GM18526 (cell line): ENCODE results near the gene GDPGP1.
A peak's percentile ranks its signal among the peaks of the same experiment; 100 is the strongest.

Experiments used
- POLR2A ChIP-seq: IDR thresholded peaks from 3 replicates; pipeline ENCODE4 v1.6.1; 2011; ENCODE audit not compliant: insufficient read length; ENCODE audit errors: extremely low read depth

The GDPGP1 gene

DNA sequence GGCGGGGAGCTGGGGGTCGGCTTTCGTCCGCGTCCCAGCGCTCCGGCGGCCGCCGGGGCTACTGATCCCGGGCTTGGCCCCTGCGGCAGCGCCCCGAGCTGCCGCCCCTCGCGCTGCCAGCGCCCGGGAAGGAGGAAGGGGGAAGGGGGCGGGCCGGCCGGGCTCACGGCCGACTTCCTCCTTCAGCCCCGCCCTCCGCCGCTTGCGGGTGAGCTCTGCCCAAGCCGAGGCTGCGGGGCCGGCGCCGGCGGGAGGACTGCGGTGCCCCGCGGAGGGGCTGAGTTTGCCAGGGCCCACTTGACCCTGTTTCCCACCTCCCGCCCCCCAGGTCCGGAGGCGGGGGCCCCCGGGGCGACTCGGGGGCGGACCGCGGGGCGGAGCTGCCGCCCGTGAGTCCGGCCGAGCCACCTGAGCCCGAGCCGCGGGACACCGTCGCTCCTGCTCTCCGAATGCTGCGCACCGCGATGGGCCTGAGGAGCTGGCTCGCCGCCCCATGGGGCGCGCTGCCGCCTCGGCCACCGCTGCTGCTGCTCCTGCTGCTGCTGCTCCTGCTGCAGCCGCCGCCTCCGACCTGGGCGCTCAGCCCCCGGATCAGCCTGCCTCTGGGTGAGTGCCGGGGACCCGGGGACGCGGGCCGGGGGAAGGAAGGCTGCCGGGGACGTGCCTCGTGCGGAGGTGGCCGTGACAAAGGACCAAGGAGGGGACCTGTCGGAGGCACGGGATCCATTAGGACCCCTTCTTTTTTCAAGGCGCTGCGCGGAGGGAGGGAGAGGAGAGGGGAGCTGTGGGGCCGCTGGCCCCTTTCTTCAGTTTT is 32.7 kb upstream of the GDPGP1 start, which contains the start of gene SEMA4B:
Gene SEMA4B (plus strand): TSS at position 201 of the 814 bp plus-strand sequence. CDS start 249 bp downstream, at position 450.
- peak; percentile 76 for TF ChIP-seq POLR2A

DNA sequence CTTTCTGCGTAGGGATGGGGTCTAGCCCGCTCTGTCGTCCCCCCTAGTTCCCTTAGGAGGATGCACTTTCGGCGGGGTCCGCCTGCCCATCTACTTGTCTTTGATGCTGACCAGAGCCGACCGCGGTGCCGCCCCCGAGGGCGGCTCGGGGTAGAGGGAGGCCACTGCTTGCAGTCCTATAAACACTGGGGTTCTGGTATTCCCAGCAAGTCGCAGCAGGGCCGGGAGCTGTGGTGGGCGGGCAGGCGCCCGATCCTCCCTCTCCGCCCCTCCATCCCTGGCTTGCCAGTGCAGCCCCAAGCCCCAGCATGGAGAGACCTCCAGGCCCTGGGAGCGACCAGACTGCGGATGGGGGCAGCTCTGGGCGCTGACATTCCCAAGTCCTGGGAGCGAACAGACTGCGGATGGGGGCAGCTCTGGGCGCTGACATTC is 32.0 kb upstream of the GDPGP1 start:
- TF ChIP-seq POLR2A: no peak

DNA sequence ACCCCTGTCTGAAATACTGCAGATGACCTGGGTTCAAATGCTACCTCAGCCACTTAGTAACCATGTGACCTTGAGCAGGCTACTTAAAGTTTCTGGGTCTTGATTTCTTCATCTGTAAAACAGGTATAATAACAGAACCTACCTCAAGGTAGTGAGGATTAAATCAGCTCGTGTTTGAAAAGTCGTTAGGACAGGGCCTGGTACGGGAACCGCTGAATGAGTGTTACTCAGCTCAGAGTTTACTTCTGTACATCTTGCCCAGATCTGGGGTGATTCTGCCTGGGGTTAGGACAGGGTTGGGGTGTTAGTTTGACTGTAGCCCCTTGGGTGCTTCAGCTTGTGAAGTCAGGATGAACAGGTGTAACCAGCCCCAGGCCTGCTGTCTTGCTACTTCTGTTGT is 31.1 kb upstream of the GDPGP1 start:
- TF ChIP-seq POLR2A: no peak

DNA sequence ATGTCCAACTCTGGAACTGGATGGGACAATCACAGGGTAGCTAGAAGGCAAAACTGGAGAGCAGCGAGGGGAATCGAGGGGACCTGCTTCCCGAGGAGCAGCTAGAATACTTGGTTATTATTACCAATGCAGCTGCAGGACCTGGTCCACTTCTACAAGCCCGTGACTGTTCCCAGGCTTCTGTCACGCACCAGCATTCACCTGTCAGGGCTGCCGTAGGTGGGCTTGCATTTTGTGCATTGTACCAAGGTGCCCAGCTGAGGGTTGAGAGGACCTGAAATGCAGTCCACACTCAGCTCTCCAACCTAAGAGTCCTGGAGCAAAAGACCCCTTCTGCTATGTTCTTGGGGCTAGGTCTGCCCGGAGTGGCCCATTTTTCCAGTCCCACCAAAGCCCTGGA is 30.5 kb upstream of the GDPGP1 start:
- no peak for TF ChIP-seq POLR2A

DNA sequence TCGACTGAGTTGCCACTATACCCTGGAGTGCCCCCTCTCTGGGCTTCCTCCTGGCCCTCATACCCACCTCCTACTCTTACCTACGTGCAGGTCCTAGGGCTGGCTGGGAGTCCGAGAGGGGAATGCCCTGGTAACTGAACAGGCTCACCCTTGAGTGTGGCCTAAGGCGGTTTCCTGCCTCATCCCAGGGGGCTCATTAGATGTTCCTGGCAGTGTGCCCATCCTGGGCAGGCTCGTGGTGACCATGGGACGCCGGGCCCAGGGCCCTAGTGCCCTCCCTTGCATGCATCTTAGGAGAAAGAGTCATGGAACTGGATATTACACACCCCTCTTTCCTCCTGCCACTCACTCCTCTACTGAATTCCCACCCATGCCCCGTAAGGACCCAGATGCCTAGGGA is 30.1 kb upstream of the GDPGP1 start:
- TF ChIP-seq POLR2A: no peak

DNA sequence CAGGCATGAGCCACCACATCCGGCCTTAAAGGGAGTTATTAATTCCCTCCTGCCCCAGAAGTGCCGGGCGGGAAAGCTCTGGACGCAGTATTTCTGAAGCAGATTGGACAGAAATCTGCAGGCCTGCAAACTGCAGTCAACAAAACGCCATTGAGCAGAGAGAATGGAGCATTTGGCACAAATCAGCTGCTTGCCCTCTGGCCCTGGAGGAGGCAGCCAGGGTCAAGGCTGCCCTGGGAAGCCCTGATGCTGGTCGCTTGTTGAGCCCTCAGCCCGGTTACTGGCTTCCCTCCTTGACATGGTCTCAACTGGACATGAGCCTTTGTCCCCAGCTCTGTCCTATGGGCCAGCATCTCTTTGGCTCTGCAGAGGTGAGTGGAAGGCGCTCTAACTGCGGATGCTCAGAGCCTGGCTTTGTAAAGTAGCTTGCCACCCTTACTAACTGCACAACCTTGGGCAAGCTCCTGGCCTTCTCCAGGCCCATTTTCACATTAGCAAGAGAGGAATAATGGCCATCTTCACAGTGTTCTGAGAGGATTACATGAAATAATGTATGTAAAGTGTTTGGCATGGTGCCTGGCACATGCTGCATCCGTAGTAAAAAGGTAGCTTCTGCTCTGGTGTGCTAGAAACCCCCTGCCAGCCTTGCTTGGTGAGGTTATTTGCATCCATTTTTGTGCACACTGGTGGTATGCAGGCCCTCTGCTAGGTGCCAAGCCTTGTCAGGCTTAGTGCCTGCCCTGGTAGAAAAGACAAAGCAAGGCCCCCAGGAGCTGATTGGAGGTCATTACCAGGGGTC is 28.8 kb upstream of the GDPGP1 start:
- TF ChIP-seq POLR2A: no peak

DNA sequence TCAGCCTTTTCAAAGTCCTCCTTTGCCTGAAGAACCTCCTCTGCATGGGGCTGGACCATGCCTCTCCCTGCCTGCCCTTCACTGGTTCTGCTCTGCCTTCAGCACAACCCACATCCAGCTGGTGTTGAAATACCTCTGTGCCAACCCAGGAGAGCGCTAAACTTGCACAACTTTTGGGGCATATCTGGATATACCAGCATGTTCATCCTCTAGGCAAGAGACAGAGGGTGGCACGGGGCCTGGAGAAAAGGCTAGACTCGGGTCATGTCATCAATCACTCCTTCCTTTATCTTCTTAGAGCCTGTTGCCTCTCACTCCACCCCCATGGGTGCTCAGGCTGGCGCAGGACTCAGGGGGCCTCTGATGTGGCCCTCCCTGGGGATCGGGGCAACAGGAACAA is 28.1 kb upstream of the GDPGP1 start:
- TF ChIP-seq POLR2A: no peak

DNA sequence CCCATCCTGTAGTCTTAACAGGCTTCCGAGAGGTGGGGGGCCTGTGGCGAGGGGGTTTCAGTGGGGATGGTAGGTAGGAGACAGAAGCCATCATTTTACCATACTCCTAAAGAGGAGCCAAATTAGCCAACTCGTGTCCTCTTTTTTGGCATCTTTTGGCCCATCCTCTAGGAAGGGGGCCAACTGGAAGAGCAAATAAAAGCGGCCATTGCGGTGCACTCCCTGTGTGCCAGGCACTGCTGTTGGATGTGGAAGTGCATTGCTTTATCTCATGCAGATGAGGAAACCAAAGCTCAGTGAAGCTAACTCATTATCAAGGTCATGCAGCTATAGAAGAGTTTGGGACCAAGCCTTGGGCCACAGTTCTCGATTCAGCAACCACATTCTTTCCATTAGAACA is 26.8 kb upstream of the GDPGP1 start:
- TF ChIP-seq POLR2A: no peak

DNA sequence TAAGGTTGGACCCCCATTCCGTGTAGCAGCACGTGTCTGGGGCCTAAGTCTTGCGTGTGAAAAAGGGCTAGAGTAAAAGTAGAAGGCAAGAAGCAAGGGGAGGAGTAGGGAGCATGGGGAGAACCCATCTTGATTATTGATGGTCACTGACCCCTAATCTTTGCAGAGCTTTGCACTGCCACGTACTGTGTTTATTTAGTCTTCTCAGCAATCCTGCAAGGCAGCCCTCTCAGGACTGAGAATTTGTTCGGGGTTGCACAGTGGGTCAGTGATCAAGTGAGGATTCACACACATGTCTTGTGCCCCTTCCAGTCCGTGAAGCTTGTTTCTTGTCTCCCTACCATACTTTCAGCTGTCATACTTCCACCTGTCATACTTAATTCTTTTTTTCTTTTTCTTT is 25.7 kb upstream of the GDPGP1 start:
- TF ChIP-seq POLR2A: no peak

DNA sequence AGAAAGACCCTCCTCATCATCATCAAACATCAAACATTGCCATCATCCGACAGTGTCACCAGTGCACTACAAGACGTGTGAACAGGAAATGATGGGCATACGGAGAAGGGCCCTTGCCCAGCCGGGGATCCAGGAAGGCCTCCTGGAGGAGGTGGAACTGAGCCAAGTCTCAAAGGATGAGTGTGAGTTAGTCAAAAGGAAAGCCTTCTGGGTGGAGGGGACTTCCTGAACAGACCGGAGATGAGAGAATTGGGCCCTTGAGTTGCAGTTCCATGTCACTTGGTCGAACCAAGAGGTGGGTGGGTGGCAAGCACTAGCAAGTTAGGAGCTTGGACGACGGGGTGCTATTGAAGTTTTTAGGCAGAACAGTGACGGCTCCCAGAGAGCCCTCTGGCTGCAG is 24.4 kb upstream of the GDPGP1 start:
- TF ChIP-seq POLR2A: no peak

DNA sequence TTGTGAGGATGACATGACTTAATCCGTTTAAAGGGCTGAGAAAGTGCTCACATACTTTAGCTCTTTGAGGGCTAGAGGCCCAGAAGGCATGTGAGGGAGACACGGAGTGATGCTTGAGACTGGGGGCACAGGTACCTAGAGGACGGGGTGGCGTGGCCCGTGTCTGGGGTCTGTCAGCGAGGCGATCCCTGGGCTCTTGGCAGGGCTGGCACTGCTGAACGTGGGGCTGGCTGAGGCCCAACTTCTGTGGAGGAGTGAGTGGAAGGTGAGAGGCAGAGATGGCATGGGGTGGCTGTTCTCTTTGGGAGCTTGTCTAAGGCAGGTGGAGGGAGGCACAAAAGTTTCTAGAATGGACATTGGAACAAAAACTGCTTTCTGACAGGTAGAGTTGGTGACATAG is 23.4 kb upstream of the GDPGP1 start:
- no peak for TF ChIP-seq POLR2A

DNA sequence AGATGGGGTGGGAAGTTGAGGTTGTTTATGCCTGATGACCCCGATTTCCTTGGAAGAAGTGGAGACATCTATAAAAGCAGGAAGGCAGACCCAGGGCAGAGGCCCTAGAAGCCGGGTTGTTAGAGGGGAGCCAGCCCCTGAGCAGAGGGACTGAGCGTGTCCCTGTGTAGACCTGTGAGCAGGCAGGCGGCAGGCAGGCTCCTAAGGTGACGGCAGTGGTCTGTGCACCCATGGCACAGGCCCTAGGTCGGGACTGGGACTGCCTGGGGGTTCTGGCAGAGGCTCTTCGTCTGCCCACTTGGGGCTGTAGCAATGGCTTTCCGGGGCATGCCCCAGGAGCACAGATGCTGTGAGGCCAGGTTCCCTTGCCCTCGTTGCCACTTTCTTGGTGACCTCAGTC is 23.0 kb upstream of the GDPGP1 start:
- no peak for TF ChIP-seq POLR2A

DNA sequence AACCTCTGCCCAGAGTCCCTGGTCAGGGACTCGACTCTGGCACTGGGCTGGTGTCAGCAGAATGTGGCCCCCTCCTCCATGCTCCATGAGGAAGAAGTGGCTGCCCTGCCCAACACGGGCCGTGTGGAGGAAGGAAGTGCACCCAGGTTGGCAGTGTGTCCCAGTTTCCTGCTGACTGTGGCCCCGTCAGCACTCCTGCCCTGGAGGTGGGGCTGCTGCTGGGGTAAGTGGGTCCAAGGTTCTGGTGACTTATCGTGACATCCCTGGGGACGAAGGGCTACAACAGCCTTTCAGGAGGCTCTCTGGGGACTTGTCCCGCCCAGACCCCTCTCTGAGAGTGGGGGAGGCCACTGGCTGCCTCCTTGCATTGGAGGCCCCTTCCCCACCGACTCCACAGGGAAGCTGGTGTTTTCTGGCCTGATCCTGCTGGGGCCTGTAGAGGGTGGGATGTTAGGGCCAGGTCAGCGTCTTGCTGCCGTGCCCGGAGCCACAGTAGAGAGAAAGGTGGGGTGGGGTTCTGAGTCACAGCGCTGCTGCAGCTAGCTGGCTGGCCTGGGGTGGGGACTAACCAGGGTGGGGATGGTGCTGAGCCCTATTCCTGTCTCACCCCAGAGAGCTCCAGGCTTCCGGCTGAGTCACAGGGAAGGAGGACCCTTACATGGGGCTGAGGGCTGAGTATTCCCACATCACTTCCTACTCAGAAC is 22.4 kb upstream of the GDPGP1 start:
- TF ChIP-seq POLR2A: no peak

DNA sequence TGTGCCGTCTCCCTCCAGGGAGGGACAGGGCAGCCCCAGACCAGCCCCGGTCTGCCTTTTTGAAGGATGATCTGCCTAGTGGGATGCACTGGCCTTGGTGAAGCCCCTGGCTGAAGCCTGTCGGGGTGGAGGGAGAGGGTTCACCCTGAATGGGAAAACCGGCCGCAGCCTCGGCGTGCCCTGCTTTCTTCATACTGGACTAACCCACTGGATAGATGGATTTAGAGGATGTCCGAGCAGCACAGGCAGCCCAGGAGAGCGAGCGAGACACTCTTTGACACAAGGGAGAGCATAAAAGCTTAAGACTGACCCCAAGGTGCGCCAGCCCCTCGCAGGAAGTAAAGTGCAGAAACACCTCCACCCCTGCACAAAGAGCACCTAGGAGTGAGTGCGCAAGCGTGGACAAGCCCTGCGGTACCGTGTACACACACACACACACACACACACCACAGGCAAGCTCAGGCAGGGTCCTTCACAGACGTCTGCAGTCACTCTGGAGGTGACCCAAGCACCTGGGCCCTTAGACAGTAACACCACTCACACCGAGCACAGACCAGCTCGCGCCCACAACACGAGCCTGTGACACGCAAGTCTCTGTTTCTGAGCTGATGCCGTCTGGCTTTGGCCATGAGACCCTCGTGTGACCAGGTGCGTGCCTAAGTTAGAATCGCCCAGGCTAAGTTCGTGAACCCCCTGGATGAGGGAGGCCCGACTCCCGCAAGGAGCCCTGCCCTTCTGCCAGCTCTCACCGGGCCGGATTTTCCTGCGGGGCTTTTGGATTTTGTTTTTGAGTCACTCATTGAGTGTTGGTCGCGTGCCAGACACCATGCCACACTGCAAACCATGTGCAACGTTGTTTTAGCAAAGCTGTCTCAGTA is 21.5 kb upstream of the GDPGP1 start:
- no peak for TF ChIP-seq POLR2A
